ENCODE results near the gene CPTP.

CPTP gene

GRCh38 chr1:1373051-1373814, 48.6 kb downstream of the CPTP start:
- H2BK12ac ChIP-seq (ENCODE audit: low read length in 2 of 2): no peak overlapping the region
- peaks cover 35% of the 10 kb centered on the region for H3K4me1 ChIP-seq (ENCODE audit: control insufficient read depth, insufficient read depth, low read depth, low read length)
- no peak overlapping the region for H3K14ac ChIP-seq (ENCODE audit: low read length in 2 of 2)
- no peak overlapping the region for H2AK5ac ChIP-seq (ENCODE audit: low read length, severe bottlenecking)
- no peak overlapping the region for H3K18ac ChIP-seq (ENCODE audit: low read depth in 1 of 2, low read length in 2 of 2)
- no peak overlapping the region for H4K91ac ChIP-seq (ENCODE audit: low read length)
- no peak overlapping the region for H2AFZ ChIP-seq (ENCODE audit: low read depth, low read length)
- no peak overlapping the region for H2BK5ac ChIP-seq (ENCODE audit: low read depth, low read length, poor library complexity, severe bottlenecking)
- H3K9ac ChIP-seq (ENCODE audit: low read length): peak overlapping the region; percentile 94
- H3K4ac ChIP-seq (ENCODE audit: low read depth in 1 of 2, low read length in 2 of 2): no peak overlapping the region
- peaks cover 18% of the 10 kb centered on the region for H3K79me1 ChIP-seq (replicated peaks; ENCODE audit: low read length, poor library complexity, severe bottlenecking)
- DNase-seq: no peak
- H4K8ac ChIP-seq (ENCODE audit: low read length): no peak overlapping the region
- 97% methylated on average over 25 of the region's 26 CpGs for WGBS
- H3K36me3 ChIP-seq (ENCODE audit: control insufficient read depth in 1 of 2, insufficient read depth in 2 of 2, low read depth in 1 of 2, low read length in 2 of 2): peaks cover 11 to 44% of the 10 kb centered on the region in 2 experiments
- H2BK120ac ChIP-seq (ENCODE audit: low read depth, low read length): no peak overlapping the region
- H3K4me2 ChIP-seq (ENCODE audit: low read length, poor library complexity, severe bottlenecking): peak overlapping the region; percentile 9
- no peaks in the 10 kb centered on the region for H3K27me3 ChIP-seq (ENCODE audit: control insufficient read depth in 1 of 2, insufficient read depth in 1 of 2, low read length in 2 of 2)
- peak overlapping the region in 1 of 2 experiments; percentile 93 for H3K4me3 ChIP-seq (ENCODE audit: insufficient read depth in 1 of 2, low read depth in 1 of 2, low read length in 2 of 2)
- H3K9me3 ChIP-seq (ENCODE audit: control insufficient read depth, low read length): no peaks in the 10 kb centered on the region
- H2BK15ac ChIP-seq (ENCODE audit: low read depth, poor library complexity, severe bottlenecking): no peak overlapping the region
- no peak overlapping the region for H3K27ac ChIP-seq (ENCODE audit: low read length, poor library complexity, severe bottlenecking)
- no peak overlapping the region for H3K23ac ChIP-seq (ENCODE audit: low read length in 2 of 2)

GRCh38 chr1:1373815-1374588, 49.4 kb downstream of the CPTP start:
- WGBS: 81% methylated on average over 46 of the region's 52 CpGs

GRCh38 chr1:1374589-1374928, 50.0 kb downstream of the CPTP start:
- H3K9me3 ChIP-seq (ENCODE audit: control insufficient read depth, low read length): no peaks in the 10 kb centered on the region
- peak overlapping the region; percentile 43 for H2BK120ac ChIP-seq (ENCODE audit: low read depth, low read length)
- peak overlapping the region; percentile 93 for H4K91ac ChIP-seq (ENCODE audit: low read length)
- peak overlapping the region; percentile 94 for H3K9ac ChIP-seq (ENCODE audit: low read length)
- H3K4me3 ChIP-seq (ENCODE audit: insufficient read depth in 1 of 2, low read depth in 1 of 2, low read length in 2 of 2): peak overlapping the region; percentile 92 to 93
- peaks cover 35% of the 10 kb centered on the region for H3K4me1 ChIP-seq (ENCODE audit: control insufficient read depth, insufficient read depth, low read depth, low read length)
- H2AFZ ChIP-seq (ENCODE audit: low read depth, low read length): peak overlapping the region; percentile 75
- 2% methylated on average over 24 of the region's 24 CpGs for WGBS
- peak overlapping the region; percentile 22 for H3K27ac ChIP-seq (ENCODE audit: low read length, poor library complexity, severe bottlenecking)
- H3K36me3 ChIP-seq (ENCODE audit: control insufficient read depth in 1 of 2, insufficient read depth in 2 of 2, low read depth in 1 of 2, low read length in 2 of 2): peaks cover 11 to 44% of the 10 kb centered on the region in 2 experiments
- peak; percentile 29 for DNase-seq
- H3K23ac ChIP-seq (ENCODE audit: low read length in 2 of 2): peak overlapping the region in 1 of 2 experiments; percentile 43
- H3K79me1 ChIP-seq (replicated peaks; ENCODE audit: low read length, poor library complexity, severe bottlenecking): peaks cover 18% of the 10 kb centered on the region
- H3K27me3 ChIP-seq (ENCODE audit: control insufficient read depth in 1 of 2, insufficient read depth in 1 of 2, low read length in 2 of 2): no peaks in the 10 kb centered on the region
- H3K4me2 ChIP-seq (ENCODE audit: low read length, poor library complexity, severe bottlenecking): peak overlapping the region; percentile 92
- H3K18ac ChIP-seq (ENCODE audit: low read depth in 1 of 2, low read length in 2 of 2): peak overlapping the region; percentile 96
- peak overlapping the region in 1 of 2 experiments; percentile 40 for H2BK12ac ChIP-seq (ENCODE audit: low read length in 2 of 2)
- peak overlapping the region; percentile 69 to 91 for H3K4ac ChIP-seq (ENCODE audit: low read depth in 1 of 2, low read length in 2 of 2)
- peak overlapping the region; percentile 59 to 88 for H3K14ac ChIP-seq (ENCODE audit: low read length in 2 of 2)
- peak overlapping the region; percentile 96 for H4K8ac ChIP-seq (ENCODE audit: low read length)
- H2AK5ac ChIP-seq (ENCODE audit: low read length, severe bottlenecking): no peak overlapping the region
- no peak overlapping the region for H2BK15ac ChIP-seq (ENCODE audit: low read depth, poor library complexity, severe bottlenecking)
- H2BK5ac ChIP-seq (ENCODE audit: low read depth, low read length, poor library complexity, severe bottlenecking): peak overlapping the region; percentile 19

More at GRCh38 chr1:1373815-1374588, 49.4 kb downstream of the CPTP start:
- Histone ChIP-seq H2BK15ac (ENCODE audit: low read depth, poor library complexity, severe bottlenecking) (no peak overlapping the region), H3K4ac (ENCODE audit: low read depth in 1 of 2, low read length in 2 of 2) (peak overlapping the region; percentile 69 to 91), H4K91ac (ENCODE audit: low read length) (peak overlapping the region; percentile 93), H3K36me3 (ENCODE audit: control insufficient read depth in 1 of 2, insufficient read depth in 2 of 2, low read depth in 1 of 2, low read length in 2 of 2) (peaks cover 11 to 44% of the 10 kb centered on the region in 2 experiments), H3K4me3 (ENCODE audit: insufficient read depth in 1 of 2, low read depth in 1 of 2, low read length in 2 of 2) (peak overlapping the region; percentile 92 to 93), H3K4me1 (ENCODE audit: control insufficient read depth, insufficient read depth, low read depth, low read length) (peaks cover 35% of the 10 kb centered on the region), H3K23ac (ENCODE audit: low read length in 2 of 2) (peak overlapping the region in 1 of 2 experiments; percentile 43), H2BK120ac (ENCODE audit: low read depth, low read length) (no peak overlapping the region), H2AK5ac (ENCODE audit: low read length, severe bottlenecking) (no peak overlapping the region), H3K14ac (ENCODE audit: low read length in 2 of 2) (peak overlapping the region in 1 of 2 experiments; percentile 88), H3K27ac (ENCODE audit: low read length, poor library complexity, severe bottlenecking) (peak overlapping the region; percentile 22), H3K9me3 (ENCODE audit: control insufficient read depth, low read length) (no peaks in the 10 kb centered on the region), H2BK12ac (ENCODE audit: low read length in 2 of 2) (peak overlapping the region; percentile 30 to 40), H3K27me3 (ENCODE audit: control insufficient read depth in 1 of 2, insufficient read depth in 1 of 2, low read length in 2 of 2) (no peaks in the 10 kb centered on the region), H3K9ac (ENCODE audit: low read length) (peak overlapping the region; percentile 94), H2AFZ (ENCODE audit: low read depth, low read length) (no peak overlapping the region), H3K4me2 (ENCODE audit: low read length, poor library complexity, severe bottlenecking) (peak overlapping the region; percentile 92), H2BK5ac (ENCODE audit: low read depth, low read length, poor library complexity, severe bottlenecking) (no peak overlapping the region), H3K79me1 (replicated peaks; ENCODE audit: low read length, poor library complexity, severe bottlenecking) (peaks cover 18% of the 10 kb centered on the region), H4K8ac (ENCODE audit: low read length) (peak overlapping the region; percentile 32), H3K18ac (ENCODE audit: low read depth in 1 of 2, low read length in 2 of 2) (peak overlapping the region in 1 of 2 experiments; percentile 96)
- DNase-seq: no peak
